HG03432 (cell line): Measurements from ENCODE around the gene RSF1.

Experiments
- ATAC-seq: cut with Tn5 transposase; IDR thresholded peaks from one replicate; pipeline ENCODE4 v1.9.1; 2021; ENCODE audit warnings: mild to moderate bottlenecking, moderate library complexity; ENCODE audit not compliant: unreplicated experiment

Gene RSF1

GRCh38 chr11:77750394-77751156, 69.9 kb downstream of the RSF1 start:
- no peak for ATAC-seq

- no peak for ATAC-seq
Measured at GRCh38 chr11:77749232-77749631, 71.3 kb downstream of the RSF1 start.

DNA sequence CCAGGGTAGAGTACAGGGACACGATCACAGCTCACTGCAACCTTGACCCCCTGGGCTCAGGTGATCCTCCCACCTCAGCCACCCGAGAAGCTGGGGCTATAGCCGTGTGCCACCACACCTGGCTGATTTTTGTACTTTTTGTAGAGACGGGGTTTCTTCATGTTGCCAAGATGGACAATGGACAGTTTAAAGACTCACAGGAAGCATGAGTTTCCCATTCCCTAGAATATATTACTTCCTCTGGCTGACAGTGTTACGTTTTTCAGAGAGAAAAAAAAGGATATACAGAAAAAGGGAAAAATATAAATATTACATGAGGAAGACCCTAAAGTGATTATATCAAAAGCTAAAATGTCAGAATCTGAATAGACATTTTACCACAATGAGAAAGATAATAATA, 72.3 kb downstream of the RSF1 start:
- ATAC-seq = no peak

GRCh38 chr11:77747381-77747969, 73.0 kb downstream of the RSF1 start:
- ATAC-seq = no peak

- ATAC-seq = no peak
Measured at GRCh38 chr11:77736473-77736872, 84.0 kb downstream of the RSF1 start.

- ATAC-seq = no peak
Measured at GRCh38 chr11:77734890-77735289, 85.6 kb downstream of the RSF1 start.

DNA sequence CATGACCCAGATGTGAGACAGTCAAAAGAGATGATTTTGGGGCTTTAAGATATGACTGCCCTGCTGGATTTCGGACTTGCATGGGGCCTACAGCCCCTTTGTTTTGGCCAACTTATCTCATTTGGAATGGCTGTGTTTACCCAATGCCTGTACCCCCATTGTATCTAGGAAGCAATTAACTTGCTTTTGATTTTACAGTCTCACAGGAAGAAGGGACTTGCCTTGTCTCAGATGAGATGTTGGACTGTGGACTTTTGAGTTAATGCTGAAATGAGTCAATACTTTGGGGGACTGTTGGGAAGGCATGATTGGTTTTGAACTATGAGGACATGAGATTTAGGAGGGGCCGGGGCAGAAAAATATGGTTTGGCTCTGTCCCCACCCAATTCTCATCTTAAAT, 88.4 kb downstream of the RSF1 start:
- ATAC-seq = no peak

DNA sequence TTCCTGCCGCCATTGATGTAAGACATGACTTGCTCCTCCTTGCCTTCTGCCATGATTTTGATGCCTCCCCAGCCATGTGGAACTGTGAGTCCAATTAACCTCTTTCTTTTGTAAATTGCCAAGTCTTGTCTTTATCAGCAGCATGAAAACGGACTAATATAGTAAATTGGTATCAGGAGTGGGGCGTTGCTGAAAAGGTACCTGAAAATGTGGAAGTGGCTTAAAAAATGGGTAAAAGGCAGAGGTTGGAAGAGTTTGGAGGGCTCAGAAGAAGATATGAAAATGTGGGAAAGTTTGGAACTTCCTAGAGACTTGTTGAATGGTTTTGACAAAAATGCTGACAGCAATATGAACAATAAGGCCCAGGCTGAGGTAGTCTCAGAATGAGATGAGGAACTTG, 89.7 kb downstream of the RSF1 start:
- ATAC-seq = no peak

- ATAC-seq = no peak
Measured at GRCh38 chr11:77729063-77729462, 91.5 kb downstream of the RSF1 start.

GRCh38 chr11:77728203-77728786, 92.2 kb downstream of the RSF1 start:
- no peak for ATAC-seq

DNA sequence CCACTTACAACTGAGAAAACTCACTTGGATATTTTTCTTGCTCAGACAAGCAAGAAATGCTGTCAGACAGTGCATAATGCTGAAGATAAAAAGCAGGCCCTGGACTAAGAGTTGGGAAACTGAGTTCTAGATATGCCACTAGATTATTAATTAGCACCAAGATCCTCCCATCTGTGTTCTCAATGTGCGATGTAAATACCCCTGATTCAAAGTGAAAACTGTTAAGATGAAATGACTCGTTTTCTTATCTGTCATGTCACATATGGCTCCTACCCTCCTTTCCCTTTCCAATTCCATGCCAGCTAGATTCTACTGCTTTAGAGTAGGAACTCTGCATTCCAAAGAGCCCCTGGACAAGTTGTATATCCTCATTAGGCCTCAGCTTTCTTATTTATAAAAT, 94.0 kb downstream of the RSF1 start:
- ATAC-seq = peak; percentile 53

GRCh38 chr11:77725433-77725832, 95.1 kb downstream of the RSF1 start:
- ATAC-seq = peak; percentile 76

DNA sequence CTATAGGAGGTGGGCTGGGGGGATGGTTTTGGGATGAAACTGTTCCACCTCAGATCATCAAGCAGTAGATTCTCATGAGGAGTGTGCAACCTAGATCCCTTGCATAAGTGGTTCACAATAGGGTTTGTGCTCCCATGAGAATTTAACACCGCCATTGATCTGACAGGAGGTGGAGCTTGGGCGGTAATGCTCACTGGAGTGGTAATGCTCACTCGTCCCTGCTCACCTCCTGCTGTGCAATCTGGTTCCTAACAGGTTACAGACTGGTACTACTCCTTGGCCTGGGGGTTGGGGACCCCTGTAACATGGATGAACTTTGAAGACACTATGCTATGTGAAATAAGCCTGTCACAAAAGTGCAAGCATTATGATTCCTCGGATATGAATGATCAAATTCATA, 95.9 kb downstream of the RSF1 start:
- ATAC-seq = no peak

GRCh38 chr11:77723024-77723423, 97.5 kb downstream of the RSF1 start:
- ATAC-seq = no peak

- ATAC-seq = no peak
Measured at GRCh38 chr11:77710358-77710757, 110.2 kb downstream of the RSF1 start.

DNA sequence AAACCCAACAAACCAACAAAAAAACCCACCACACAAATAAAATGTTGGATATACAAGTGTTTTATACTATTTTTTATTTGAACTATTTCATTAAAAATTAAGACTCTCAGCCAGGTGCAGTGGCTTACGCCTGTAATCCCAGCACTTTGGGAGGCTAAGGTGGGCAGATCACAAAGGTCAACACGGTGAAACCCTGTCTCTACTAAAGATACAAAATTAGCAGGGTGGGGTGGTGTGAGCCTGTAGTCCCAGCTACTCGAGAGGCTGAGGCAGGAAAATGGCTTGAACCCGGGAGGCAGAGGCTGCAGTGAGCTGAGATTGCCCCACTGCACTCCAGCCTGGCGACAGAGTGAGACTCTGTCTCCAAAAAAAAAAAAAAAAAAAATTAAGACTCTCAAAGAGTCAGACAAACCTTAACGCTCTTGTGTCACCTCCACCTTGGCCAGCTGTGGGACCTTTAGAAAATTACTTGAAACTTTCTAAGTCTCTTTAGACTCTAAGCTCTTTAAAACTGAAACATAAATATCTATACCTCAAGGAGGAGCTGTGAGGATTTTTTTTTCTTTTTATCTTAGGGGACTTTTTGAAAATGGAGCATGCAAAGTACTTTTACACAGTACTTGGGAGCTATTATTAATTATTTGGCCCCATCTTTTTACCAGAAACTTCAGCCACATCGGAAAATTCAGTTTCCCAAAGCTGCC, 114.5 kb downstream of the RSF1 start:
- no peak for ATAC-seq

DNA sequence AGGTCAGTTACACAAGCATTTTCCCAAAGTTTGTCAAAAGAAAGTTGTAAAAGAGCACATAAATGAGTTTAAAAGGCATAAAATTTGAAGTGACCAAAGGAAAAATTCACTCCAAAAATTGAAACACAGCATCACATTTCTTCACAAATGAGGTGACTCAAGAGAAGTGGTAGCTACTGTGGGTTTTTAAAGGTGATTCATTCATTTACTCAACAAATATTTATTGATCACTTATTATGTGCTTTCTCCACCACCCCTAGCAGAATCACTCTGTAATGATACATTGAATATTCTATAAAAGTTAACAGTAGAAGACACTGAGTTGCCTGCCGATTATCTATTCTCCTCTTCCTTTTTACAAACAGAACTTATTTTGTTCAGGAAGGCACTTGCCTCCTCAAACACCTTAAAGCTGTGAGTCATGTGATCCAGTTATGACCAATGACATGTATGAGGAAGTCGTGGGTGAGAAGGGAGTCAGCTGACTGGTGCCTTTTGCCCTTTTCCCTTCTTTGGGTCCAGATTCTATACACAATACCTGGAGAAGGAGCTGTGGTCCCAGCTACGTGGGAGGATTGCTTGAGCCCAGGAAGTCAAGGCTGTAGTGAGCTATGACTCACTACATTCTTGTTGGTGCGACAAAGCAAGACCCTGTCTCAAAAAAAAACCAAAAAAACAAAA, 115.2 kb downstream of the RSF1 start:
- ATAC-seq = no peak

GRCh38 chr11:77704029-77704428, 116.5 kb downstream of the RSF1 start:
- ATAC-seq = no peak

GRCh38 chr11:77699425-77699824, 121.1 kb downstream of the RSF1 start:
- ATAC-seq = no peak

DNA sequence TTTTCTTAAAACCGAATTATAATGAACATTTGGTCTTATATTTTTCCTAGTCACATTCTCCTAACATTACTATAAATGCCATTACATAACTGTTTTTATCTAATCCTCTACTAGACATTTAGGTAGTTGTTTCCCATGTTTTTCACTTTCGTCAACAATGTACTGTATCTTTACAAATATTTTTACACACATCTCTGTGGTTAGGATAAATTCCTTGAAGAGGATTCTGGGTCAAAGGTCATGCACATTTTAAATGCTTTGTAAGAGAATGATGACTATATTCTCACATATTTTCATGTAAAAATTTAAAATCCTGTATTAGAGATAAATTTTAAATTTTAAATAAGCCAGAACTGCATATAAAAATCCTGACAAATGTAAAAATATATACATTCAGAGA, 121.6 kb downstream of the RSF1 start:
- ATAC-seq = no peak

GRCh38 chr11:77697865-77698264, 122.7 kb downstream of the RSF1 start:
- no peak for ATAC-seq
